Activated CD8-positive, alpha-beta memory T cell treated with anti-CD3 and anti-CD28 coated beads, Interleukin-2, amount 50 U/mL, for 48 hours (primary cell): ENCODE data around the gene TNS4.

Experiments
- DNase-seq: peaks from one replicate; pipeline ENCODE4 v3.0.0-alpha.2; 2020

The TNS4 gene

DNA sequence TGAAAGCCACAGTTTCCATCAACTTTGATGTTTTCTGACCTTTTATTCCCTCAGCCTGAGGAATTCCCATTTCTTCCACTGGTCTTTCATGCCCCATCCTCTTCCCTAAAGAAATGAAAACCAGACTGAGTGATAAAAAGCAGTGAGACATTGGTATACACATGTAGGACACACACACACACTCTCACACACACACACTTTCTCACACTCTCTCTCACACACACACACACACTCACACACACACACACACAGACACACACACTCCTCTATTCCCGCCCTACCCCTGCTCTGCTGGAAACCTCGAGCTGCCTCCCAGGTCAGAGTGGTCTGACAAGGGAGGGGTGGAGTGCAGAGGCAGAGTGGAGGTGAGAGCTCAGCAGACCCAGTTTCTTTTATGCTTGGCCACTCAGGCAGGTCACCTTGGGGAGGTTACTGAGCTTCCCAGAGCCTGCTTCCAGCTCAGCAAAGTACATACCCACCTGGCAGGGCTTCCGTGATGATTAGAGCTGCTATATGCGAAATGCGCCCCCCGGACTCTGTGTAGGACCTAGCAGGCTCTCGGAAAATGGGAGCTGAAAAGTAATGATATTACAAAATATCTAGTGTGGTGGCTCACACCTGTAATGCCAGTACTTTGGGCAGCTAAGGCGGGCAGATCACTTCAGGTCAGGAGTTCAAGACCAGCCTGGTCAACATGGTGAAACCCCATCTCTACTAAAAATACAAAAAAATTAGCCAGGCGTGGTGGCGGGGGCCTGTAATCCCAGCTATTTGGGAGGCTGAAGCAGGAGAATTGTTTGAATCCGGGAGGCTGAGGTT, 33.2 kb upstream of the TNS4 start:
- peak; percentile 56 for DNase-seq

- no peak for DNase-seq
Observed at GRCh38 chr17:40533896-40534295, 32.5 kb upstream of the TNS4 start.

DNA sequence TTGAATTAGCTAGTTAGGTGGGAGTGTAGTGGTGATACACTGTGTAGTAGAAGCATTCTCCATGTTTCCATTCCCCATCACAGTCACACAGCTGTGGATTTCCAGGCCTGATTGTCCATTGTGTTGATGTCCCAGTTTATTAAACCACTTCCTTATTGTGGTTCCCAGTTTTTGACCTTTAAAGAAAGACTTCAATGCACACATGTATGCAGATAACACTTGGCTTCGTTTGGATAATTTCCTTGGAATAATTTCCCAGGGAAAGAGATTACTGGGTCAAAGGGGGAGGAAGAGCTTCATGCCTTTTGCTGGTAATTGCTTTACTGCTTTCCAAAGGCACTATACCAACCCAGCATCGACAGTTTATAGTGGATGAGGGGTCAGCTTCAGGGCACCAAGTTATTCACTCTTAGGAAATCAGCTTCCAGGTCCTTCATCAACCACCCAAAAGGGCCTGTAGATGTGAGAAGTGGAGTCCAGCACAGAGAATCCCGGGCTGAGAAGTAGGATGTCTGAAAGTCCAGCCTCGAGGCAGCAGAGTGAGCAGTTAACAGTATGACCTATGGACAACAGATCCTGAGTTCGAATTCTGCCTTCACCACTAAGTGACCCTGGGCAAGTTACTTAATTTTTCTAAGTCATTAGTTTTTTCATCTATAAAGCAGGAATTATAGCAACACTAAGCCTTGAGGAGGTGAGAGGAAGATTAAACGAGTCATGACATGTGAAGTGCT, 31.3 kb upstream of the TNS4 start:
- peak; percentile 53 for DNase-seq

DNA sequence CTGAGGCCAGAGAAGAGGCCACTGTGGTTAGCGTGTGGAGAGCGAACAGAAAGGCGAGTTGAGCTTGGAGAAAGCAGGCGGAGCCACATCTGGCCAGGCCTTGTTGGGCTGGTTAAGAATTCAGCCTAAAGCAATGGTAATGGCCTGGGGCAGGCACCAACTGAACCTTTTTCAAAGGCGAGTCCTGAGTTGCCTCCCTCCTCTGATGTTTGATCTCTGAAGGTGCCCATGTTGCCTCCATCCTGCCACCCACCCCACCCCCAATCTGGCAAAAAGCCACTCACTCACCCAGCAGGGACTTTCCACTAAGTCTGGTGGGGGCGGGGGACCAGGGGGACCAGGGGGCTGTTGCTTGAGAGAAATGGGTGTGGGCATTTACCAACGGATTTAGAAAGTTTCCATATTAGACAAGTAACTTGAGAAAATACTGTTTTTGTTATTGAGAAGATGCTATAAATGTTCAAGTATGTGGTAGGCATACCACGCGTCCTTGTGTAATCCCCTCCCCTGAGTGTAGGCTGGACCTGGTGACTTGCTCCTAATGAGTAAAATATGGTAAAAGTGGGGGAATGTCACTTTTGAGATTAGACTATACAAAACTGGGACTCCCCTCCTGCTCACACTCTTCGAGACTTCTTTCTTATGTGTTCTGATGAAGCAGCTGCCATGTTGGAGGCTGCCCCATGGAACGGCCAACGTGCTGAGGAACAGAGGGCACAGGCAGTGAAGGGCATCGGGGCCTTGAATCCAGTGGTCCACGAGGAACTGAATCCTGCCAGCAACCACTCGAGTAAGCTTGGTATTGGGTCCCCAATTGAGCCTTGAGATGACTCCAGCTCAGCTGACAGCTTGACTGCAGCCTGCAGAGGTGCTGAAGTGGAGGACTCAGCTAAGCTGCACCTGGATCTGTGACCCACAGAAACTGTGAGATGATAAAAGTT, 29.9 kb upstream of the TNS4 start:
- peak; percentile 90 for DNase-seq

DNA sequence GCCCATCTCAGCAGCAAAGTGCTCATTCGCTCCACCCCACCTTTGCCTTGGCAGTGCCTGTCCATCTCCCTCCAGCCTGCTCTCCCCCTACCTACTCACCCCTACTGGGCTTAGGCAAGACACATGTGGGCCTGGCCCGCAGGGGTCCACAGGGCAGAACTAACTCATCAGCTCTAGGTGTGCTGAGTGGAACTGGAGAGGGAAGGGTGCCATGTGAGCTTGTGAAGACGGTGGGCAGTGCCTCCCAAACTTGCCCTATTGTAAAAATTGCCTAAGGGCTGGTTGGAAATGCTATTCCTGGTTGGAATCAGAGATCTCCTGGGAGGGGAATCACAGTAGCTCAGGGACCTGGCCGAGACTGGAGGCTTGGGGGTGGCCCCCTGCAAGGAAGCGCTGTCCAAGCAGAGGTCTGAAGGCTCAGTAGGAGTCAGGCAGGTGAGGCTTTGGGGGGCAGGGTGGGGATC, 29.1 kb upstream of the TNS4 start:
- DNase-seq = peak; percentile 57

- DNase-seq = no peak
Observed at GRCh38 chr17:40529991-40530390, 28.6 kb upstream of the TNS4 start.

- no peak for DNase-seq
Observed at GRCh38 chr17:40528692-40529417, 27.4 kb upstream of the TNS4 start.

GRCh38 chr17:40526668-40527067, 25.2 kb upstream of the TNS4 start:
- no peak for DNase-seq

- no peak for DNase-seq
Observed at GRCh38 chr17:40525294-40525693, 23.9 kb upstream of the TNS4 start.

GRCh38 chr17:40524243-40524965, 23.0 kb upstream of the TNS4 start:
- no peak for DNase-seq

GRCh38 chr17:40522961-40523310, 21.5 kb upstream of the TNS4 start:
- no peak for DNase-seq

DNA sequence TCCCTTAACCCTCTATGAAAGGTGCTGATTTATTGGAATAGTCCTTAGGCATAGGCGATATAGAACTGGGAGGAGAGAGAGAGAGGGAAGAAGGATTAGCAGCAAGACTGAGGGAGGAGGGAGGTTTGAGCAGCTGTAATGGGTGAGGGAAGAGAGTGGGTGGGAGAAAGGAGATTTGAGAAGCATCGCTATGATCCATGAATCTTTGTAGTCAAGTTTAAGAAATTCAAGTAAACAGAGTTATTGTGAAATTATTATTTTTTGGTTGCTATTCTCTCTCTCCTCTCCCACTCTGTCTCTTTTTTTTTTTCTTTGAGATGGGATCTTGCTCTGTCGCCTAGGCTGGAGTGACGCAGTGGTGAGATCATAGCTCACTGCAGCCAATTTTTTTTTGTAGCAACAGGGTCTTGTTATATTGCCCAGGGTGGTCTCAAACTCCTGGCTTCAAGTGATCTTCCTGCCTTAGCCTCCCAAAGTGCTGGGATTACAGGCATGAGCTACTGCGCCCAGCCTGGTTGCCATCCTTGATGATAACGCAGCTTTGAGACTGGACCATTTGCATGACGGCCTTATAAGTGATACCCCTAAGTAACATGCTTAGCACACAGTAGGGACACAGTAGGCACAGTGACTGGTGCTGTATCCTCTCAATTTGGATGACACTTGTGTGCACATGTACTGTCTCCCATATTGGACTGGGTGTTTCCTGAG, 21.0 kb upstream of the TNS4 start:
- no peak for DNase-seq

DNA sequence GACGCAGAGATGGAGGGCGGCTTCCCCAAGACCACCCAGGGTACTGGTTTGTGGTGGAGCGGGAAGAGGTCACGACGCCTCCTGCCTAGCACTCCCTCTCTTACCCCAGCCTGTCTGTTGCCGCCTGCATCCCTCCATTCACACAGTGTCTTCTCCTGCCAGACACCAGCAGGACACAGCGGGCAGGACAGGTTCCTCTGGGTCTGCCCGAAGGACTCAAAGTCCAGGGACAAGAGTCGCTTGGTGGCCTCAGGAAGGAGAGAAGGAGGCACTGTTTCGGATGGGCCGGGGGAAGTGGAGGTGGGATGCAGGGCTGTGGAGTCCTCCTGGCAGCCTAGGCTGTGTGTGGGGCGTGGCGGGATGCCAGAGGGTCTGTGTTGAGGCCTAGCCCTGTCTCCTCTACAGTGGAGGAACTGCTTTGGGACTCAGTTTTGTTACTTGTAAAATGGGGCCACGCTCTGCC, 19.6 kb upstream of the TNS4 start:
- no peak for DNase-seq

DNA sequence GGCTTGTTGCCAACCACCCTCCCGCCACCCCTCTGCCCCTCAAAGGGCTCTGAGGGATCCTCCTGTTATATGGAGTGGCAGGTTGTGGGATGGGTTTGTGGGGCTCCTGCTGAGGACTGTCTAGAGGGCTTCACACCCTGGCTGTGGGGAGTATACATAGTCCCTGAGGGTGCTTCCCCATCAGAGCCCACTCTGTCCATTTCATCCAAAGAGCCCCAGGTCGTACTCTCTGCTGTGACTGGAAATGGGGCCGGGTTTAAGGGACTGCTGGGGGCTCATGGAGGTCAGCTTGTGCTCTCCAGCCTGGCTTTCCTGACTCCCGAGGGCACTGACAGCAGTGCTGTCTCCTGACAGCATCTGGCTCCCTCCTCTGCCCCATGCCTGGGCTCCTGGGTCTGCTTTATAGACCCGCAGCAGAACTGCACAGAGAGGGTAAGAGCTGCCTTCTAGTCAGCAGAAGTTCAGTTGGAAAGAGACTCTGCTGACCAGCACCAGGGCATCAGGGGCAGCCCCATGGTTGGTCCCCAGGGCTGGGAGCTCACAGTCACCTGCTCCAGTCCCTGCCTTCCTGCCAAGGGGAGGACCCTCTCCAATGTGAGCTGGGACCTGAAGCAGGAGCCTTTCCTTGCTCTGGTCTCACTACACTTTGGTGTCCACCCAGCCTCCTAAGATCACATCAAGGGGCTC, 17.8 kb upstream of the TNS4 start:
- DNase-seq = no peak

- DNase-seq = no peak
Observed at GRCh38 chr17:40518401-40519088, 17.1 kb upstream of the TNS4 start.

GRCh38 chr17:40517981-40518380, 16.6 kb upstream of the TNS4 start:
- no peak for DNase-seq

- DNase-seq = no peak
Observed at GRCh38 chr17:40517286-40517662, 15.9 kb upstream of the TNS4 start.

DNA sequence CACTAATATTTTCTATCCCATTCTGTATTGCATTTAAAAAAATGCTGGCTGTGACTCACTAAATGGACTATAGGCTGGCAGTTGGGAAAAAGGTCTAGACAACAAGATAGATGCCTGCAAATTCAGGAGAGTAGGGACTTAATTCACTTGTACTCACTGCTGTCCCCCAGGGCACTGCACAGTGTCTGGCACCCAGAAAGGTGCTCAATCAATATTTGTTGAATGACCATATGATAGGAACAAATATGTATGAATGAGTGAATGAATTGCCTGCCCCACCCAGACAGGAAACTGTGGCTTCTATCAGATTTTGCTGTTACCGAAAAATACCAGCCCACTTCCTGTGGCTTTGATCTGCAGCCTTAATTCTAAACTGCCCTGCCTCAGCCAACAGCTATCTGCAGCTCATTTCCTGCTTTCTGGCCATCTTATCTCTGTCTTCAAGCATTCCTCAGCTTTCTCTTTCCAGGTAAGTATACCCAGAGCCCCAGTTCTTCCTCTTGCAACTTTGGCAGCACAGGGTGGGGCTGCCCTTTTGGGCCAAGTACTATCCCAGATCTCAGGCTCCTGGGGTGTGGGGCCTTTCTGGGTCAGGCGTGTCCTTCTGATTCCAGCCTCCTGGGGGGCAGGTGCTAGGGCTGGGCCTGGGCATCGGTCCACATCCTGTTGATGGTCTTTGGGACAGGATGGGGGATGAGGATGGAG, 15.3 kb upstream of the TNS4 start:
- DNase-seq = no peak

GRCh38 chr17:40515491-40516041, 14.1 kb upstream of the TNS4 start:
- DNase-seq = no peak
